ENCODE measurements around the gene UBE2Z. TPM values are rescaled to one million over a fixed set of nuclear protein-coding genes. Genes with fewer than 3 reads are reported as not detected.
A peak's percentile ranks its signal among the peaks of the same experiment; 100 is the strongest.

The UBE2Z gene
- total and polyA plus RNA-seq, 2 donors (not counting 3 experiments of a cell fraction or from before 2014, with no cell fraction given) = 104 to 117 TPM

DNA sequence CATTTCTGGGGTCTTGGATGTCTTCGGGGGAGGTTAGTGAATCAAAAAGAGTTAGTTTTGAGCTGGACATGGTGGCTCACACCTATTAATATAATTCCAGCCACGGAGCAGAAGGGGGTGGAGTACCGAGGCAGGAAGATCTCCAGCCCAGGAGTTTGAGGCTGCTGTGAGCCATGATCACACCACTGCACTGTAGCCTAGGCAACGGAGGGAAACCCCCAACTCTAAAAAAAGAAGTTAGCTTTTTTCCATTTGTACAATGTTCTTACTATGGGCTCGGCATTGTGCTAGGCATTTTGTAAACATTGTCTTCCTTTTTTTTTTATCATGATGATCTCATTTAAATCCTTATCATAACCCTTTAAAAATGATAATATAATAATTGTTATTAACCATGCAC lies 44.7 kb downstream of the UBE2Z start:
- Histone ChIP-seq H2AFZ (ENCODE audit: low read depth, low read length) (peak overlapping the region; percentile 17), H3K79me2 (ENCODE audit: control insufficient read depth, insufficient read depth, low read length) (no peaks in the 10 kb centered on the region), H3K9me3 (replicated peaks; ENCODE audit: control insufficient read depth, insufficient read depth, low read length) (no peaks in the 10 kb centered on the region), H3K9ac (replicated peaks; ENCODE audit: extremely low read depth, insufficient read depth, low read length) (no peak overlapping the region), H3K36me3 (ENCODE audit: control insufficient read depth in 2 of 2, extremely low read depth in 1 of 2, insufficient read depth in 2 of 2, low read length in 2 of 2) (no peaks in the 10 kb centered on the region), H3K4me3 (replicated peaks in 1 of 3; ENCODE audit: insufficient read depth in 1 of 3, low read depth in 1 of 3, low read length in 3 of 3) (no peak overlapping the region), H3K27me3 (ENCODE audit: control insufficient read depth in 2 of 2, insufficient read depth in 2 of 2, low read length in 2 of 2) (peaks cover 0 to 2% of the 10 kb centered on the region in 2 experiments), H3K4me1 (ENCODE audit: control insufficient read depth, extremely low read depth, insufficient read depth, low read length) (no peaks in the 10 kb centered on the region), H4K20me1 (replicated peaks; ENCODE audit: control insufficient read depth, extremely low read depth, insufficient read depth, low read length) (no peaks in the 10 kb centered on the region), H3K9me1 (replicated peaks; ENCODE audit: control insufficient read depth, extremely low read depth, insufficient read depth, low read length) (no peaks in the 10 kb centered on the region), H3K4me2 (ENCODE audit: insufficient read depth, low read length) (no peak overlapping the region), H3K27ac (ENCODE audit: insufficient read depth, low read depth, low read length) (no peak overlapping the region)
- no peak for FAIRE-seq
- intact Hi-C loops (cut with micrococcal nuclease) (no loop called here), dilution Hi-C loops (cut with MboI; ENCODE audit: extremely low pct_ligation_motif_present, low sequenced_read_pairs) (no loop called here)
- no peak for TF ChIP-seq JUN (IDR thresholded peaks at IDR 0.05; ENCODE audit: borderline replicate concordance, insufficient read depth, insufficient read length, low read depth)
- no peak for TF ChIP-seq GATA2 (IDR thresholded peaks at IDR 0.05; ENCODE audit: insufficient read depth, insufficient read length, low read depth, low read length)
- no peak for TF ChIP-seq MYC (IDR thresholded peaks at IDR 0.05; ENCODE audit: low read depth, low read length)
- TF ChIP-seq, protein P1, sequence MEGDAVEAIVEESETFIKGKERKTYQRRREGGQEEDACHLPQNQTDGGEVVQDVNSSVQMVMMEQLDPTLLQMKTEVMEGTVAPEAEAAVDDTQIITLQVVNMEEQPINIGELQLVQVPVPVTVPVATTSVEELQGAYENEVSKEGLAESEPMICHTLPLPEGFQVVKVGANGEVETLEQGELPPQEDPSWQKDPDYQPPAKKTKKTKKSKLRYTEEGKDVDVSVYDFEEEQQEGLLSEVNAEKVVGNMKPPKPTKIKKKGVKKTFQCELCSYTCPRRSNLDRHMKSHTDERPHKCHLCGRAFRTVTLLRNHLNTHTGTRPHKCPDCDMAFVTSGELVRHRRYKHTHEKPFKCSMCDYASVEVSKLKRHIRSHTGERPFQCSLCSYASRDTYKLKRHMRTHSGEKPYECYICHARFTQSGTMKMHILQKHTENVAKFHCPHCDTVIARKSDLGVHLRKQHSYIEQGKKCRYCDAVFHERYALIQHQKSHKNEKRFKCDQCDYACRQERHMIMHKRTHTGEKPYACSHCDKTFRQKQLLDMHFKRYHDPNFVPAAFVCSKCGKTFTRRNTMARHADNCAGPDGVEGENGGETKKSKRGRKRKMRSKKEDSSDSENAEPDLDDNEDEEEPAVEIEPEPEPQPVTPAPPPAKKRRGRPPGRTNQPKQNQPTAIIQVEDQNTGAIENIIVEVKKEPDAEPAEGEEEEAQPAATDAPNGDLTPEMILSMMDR (IDR thresholded peaks at IDR 0.05; ENCODE audit: extremely low read depth in 1 of 2, insufficient read depth in 1 of 2, low read depth in 1 of 2, low read length in 2 of 2) = no peak
- TF ChIP-seq EZH2 (IDR thresholded peaks at IDR 0.05; ENCODE audit: borderline replicate concordance, low read depth, low read length, severe bottlenecking) = no peak
- TF ChIP-seq POLR2A (IDR thresholded peaks at IDR 0.05; ENCODE audit: low read depth, low read length) = no peak
- TF ChIP-seq POLR2AphosphoS5 (IDR thresholded peaks at IDR 0.05; ENCODE audit: insufficient read depth, low read depth, low read length) = no peak
- no peak for TF ChIP-seq FOS (IDR thresholded peaks at IDR 0.05; ENCODE audit: borderline replicate concordance, insufficient read depth, low read length)
- TF ChIP-seq, protein P2, sequence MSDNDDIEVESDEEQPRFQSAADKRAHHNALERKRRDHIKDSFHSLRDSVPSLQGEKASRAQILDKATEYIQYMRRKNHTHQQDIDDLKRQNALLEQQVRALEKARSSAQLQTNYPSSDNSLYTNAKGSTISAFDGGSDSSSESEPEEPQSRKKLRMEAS (IDR thresholded peaks at IDR 0.05; ENCODE audit: insufficient read depth, insufficient read length) = no peak
- ChIA-PET CTCF (interaction anchor here (0.6 to 2.3 kb wide), 12 partner anchors 9 to 928 kb away, joined by 3 to 20 read pairs (median 4); partner anchors contain the start of gene IGF2BP1), POLR2A (no interaction called here)
- DNase-seq (ENCODE audit: low read depth, low spot score) = no peak
- no TSS peak for BruUV-seq (replicated peaks)

All from endothelial cell of umbilical vein (primary cell).